ENCODE measurements around the gene FNDC3B.

DNA sequence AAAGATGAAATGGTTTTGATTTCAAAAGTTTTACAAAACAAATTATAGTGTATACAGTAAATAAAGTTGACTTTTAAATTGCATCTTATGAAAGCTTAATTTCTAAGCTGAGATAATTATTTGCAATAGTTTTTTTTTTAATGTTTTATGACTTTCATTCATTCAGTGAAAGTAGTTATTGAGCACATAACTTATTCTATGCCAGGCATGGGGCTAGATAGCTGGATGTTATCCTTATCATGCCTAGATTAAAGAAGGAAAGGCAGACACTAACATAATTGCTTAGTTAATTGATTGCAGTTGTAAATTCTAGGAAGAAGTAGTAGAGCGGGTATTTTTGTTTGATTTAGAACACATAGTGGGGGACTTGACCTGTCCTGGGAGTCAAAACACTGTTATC lies 92.4 kb downstream of the FNDC3B start:
- TF ChIP-seq, protein P1, sequence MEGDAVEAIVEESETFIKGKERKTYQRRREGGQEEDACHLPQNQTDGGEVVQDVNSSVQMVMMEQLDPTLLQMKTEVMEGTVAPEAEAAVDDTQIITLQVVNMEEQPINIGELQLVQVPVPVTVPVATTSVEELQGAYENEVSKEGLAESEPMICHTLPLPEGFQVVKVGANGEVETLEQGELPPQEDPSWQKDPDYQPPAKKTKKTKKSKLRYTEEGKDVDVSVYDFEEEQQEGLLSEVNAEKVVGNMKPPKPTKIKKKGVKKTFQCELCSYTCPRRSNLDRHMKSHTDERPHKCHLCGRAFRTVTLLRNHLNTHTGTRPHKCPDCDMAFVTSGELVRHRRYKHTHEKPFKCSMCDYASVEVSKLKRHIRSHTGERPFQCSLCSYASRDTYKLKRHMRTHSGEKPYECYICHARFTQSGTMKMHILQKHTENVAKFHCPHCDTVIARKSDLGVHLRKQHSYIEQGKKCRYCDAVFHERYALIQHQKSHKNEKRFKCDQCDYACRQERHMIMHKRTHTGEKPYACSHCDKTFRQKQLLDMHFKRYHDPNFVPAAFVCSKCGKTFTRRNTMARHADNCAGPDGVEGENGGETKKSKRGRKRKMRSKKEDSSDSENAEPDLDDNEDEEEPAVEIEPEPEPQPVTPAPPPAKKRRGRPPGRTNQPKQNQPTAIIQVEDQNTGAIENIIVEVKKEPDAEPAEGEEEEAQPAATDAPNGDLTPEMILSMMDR (IDR thresholded peaks at IDR 0.05) = no peak
- no peak for TF ChIP-seq POLR2A (IDR thresholded peaks at IDR 0.05)
- TF ChIP-seq EP300 (IDR thresholded peaks at IDR 0.05) = no peak

All from suprapubic skin (tissue), 3 donors.